Keratinocyte (primary cell): Measurements from ENCODE around the gene SLC44A5.

Source experiments
- CTCF ChIP-seq, 3 experiments: IDR thresholded peaks in 1 of 3; conservative IDR thresholded peaks in 1 of 3; optimal IDR thresholded peaks in 1 of 3; 2 replicates in 2 of 3; 3 replicates in 1 of 3; pipeline versions ENCODE3 to v1.5.1; 2011; ENCODE audit warnings: low read length in 3 of 3, mild to moderate bottlenecking in 3 of 3, moderate library complexity in 2 of 3, control low read depth in 1 of 3, inconsistent platforms in 1 of 3; ENCODE audit not compliant: insufficient read depth in 2 of 3; ENCODE audit errors: extremely low read depth in 1 of 3
- EZH2 ChIP-seq: IDR thresholded peaks from one replicate; pipeline ENCODE4 v1.6.1; 2012; ENCODE audit warnings: inconsistent platforms, mild to moderate bottlenecking, low read length, moderate library complexity

DNA sequence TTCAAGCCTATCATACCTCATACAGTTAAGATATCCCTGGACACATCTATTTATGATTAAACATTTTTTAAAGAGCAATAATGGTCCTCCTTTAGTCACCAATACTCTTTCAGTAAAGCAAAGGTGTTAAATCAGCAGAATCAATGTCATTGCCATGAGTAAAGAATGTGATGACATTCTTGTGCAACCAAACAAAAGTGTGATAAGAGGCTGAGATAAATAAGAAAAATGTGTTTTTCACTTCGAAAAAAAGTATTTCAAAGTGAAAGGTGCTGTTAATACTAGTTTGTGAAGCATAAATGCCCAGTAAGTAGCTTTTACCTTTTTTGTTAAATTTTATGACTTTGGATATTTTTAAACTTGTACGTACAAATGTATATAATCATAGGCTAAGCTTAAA, 8.4 kb downstream of the SLC44A5 start:
- TF ChIP-seq CTCF (optimal IDR thresholded peaks at IDR 0.05 in 1 of 3, IDR thresholded peaks at IDR 0.05 in 1 of 3, conservative IDR thresholded peaks at IDR 0.05 in 1 of 3; ENCODE audit: extremely low read depth in 1 of 3, insufficient read depth in 2 of 3, low read length in 3 of 3) (no peak), EZH2 (no peak)
